Measurements from ENCODE around the gene EXD3.
"Not testable (repeated sequence)": the region's sequence is repeated elsewhere in the genome, so short reads cannot be mapped to it uniquely, and the experiment has no call there.

EXD3 gene

GRCh38 chr9:137330689-137331088, 92.3 kb downstream of the EXD3 start:
- no peak for DNase-seq

DNA sequence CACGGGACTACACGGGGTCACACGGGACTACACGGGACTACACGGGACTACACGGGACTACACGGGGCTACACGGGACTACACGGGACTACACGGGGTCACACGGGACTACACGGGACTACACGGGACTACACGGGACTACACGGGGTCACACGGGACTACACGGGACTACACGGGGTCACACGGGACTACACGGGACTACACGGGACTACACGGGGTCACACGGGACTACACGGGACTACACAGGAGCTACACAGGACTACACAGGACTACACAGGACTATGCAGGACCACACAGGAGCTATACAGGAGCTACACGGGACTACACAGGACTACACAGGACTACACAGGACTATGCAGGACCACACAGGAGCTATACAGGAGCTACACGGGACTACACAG, 93.4 kb downstream of the EXD3 start:
- not testable (repeated sequence) for DNase-seq

DNA sequence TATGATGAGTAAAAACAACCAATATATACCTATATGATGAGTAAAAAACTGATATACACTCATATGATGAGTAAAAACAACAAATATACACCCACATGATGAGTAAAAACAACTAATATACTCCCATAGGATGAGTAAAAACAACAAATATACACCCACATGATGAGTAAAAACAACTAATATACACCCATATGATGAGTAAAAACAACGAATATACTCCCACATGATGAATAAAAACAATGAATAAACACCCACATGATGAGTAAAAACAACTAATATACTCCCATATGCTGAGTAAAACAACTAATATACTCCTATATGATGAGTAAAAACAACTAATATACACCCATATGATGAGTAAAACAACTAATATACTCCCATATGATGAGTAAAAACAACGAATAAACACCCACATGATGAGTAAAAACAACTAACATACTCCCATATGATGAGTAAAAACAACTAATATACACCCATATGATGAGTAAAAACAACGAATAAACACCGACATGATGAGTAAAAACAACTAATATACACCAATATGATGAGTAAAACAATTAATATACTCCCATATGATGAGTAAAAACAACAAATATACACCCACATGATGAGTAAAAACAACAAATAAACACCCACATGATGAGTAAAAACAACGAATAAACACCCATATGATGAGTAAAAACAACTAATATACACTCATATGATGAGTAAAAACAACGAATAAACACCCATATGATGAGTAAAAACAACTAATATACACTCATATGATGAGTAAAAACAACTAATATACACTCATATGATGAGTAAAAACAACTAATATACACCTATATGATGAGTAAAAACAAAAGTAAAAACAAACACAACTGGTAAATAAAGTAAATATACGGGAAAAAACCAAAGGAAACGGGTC, 95.1 kb downstream of the EXD3 start:
- DNase-seq: not testable (repeated sequence)

GRCh38 chr9:137326445-137327065, 96.4 kb downstream of the EXD3 start:
- no peak for DNase-seq

DNA sequence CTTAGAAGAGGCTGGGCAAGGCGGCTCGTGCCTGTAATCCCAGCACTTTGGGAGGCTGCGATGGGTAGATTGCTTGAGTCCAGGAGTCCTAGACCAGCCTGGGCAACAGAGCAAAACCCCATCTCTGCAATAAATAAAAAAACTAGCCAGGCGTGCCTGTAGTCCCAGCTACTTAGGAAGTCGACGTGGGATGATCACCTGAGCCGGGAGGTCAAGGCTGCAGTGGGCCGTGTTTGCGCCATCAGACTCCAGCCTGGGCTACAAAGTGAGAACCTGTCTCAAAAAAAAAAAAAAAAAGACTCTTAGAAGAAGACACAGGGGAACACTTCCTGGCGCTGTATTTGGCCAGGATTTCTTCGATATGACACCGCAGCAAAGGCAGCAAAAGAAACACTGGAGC, 97.2 kb downstream of the EXD3 start:
- DNase-seq: no peak

GRCh38 chr9:137325124-137325523, 97.8 kb downstream of the EXD3 start:
- no peak for DNase-seq

- DNase-seq: no peak
Observed at GRCh38 chr9:137323531-137324331, 99.2 kb downstream of the EXD3 start.

GRCh38 chr9:137321726-137322361, 101.1 kb downstream of the EXD3 start:
- no peak for DNase-seq

- no peak for DNase-seq
Observed at GRCh38 chr9:137320555-137321384, 102.2 kb downstream of the EXD3 start.

GRCh38 chr9:137319739-137320551, 103.0 kb downstream of the EXD3 start:
- DNase-seq: no peak

- DNase-seq: no peak
Observed at GRCh38 chr9:137319011-137319738, 103.8 kb downstream of the EXD3 start.

DNA sequence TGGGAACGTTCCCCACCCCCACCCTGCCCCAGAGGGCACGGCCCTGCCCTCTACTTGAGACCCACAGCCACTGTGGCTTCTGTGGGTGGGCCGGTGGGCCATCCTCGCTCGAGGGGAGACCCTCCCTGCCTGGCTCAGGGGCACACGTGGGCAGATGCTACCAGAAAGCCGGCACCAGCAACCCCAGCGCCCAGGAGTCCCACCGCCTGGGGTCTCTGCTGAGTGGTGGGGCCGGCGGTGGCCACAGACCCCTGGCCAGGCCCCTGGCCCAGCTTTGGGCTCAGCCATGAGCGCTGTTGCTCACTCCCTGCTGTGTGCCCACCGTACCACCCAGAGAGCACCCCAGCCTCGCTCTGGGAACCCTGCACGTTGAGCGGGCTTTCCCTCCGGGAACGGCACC, 104.4 kb downstream of the EXD3 start:
- DNase-seq: no peak

DNA sequence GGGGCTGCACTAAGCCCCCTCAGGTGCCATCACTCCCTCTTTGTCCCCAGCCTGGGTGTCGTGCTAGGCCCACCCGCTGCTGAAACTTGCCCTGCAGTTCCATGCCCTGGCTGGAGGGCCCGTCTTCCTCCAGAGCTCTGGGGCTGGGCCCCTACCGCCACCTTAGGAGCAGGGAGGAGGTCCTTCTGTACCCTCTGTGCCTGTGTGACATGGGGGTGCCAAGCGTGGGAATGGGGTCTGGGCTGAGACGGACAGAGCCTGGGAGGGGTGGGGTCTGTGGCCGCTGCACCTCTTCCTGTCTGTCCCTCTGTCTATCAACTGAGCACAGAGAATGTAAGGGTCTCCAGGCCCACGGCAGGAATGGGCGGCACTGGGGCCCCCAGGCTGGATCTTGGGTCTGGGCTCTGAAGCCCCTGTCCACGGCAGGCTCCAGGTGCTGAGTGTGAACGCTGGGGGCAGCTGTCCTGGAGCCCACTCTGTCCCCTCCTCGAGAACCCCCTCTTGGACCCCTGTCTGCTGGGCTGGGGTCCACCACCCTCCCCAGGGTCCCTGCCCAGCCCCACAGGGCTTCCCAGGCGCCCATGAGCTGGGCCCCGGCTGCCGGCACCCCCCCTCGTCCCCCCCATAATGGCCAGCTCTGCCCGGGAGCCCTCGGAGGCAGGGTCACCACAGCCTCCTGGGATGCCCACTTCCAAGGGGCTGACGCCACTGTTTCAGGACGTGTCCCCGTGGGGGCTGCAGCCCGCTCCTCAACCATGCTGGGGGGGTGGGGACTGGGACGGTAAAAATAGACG, 105.0 kb downstream of the EXD3 start:
- DNase-seq: no peak

GRCh38 chr9:137317021-137317717, 105.8 kb downstream of the EXD3 start:
- DNase-seq: no peak

DNA sequence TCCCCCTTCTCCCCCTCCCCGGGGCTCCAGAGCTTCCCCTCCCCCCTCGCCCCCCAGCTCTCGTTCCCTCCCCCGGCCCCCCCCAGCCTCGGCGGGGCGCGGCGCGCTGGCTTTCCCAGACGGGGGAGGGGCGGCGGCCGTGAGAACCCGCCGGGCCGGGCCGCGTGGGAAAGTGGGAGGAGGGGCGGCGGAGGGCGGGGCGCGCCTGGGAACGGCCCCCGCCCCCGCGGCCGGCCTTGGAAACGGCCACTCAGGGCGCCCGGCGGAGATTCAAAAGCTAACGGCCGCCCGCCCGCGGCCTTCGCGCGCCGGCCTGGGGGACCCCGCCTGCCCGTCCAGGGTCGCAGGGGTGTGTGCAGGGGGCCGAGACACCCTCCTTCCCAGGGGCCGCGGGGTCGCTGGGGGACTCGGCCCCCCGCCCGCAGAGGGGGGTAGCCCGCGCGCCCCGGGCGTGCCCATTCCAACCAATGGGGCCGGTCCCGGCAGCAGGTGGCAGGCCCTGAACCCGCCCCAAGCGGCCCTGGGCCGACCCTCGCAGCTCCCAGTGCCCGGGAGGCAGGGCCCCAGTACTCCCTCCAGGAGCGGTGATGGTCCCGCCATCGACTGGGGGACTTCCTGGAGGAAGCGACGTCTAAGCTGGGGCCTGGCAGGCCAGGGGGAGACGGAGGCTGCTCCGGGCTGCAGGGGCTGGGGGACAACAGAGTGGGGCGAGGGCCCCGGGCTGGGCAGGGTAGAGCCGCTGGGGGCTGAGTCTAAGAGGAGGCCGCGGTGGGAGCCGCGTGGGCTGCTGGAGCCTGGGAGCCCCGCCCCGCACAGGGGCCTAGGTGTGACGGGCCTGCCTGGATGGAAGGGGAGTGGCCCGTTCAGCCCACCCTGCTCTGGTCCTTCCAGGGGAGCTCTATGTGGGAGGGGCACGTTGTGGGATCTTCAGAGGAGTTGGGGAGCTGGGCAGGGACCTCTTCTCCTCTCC, 106.7 kb downstream of the EXD3 start:
- no peak for DNase-seq

DNA sequence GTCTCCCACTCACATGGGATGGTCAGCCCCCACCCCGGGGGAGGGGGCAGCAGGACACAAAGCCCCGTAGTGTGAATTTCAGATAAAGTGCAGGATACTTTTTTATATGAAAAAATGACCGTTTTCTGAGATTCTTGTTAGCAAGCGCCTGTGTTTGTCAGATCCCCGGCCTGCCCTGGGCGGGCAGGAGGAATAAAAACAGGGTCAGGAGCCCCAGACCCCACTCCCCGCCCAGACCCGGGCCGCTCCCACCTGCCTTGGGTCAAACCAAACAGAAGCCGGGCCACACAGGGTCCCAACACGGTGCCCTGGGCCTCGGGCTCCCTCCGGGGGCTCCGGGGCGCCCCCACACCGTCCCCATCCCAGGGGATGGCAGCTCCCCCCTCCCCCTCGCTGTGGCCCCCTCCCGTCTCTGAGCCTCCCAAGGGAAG, 107.4 kb downstream of the EXD3 start:
- DNase-seq: no peak
